HepG2 (cell line): ENCODE data around the gene GLRA3. TPM values are rescaled to one million over a fixed set of nuclear protein-coding genes. Genes with fewer than 3 reads are reported as not detected.

Experiments
- ATAC-seq: fragments of 200-7000 bp; cut with Tn5 transposase; 3 replicates; pipeline ENCODE4 v1.9.1; 2020; ENCODE audit warnings: mild to moderate bottlenecking, moderate library complexity
- BruUV-seq: library from RNA; stranded (reverse); fragments of 400-500 nt; replicated peaks from 2 replicates; lab custom pipeline; 2021; lab: Mats Ljungman, UMichigan
- CTCF ChIA-PET: fragments of 300-600 bp; formaldehyde crosslinking; extraction: SDS; loops from one replicate; lab custom pipeline; 2021; ENCODE audit warnings: low total read pairs, inconsistent platforms, low intra/inter-chr PET ratio; lab: Yijun Ruan, JAX
- POLR2A ChIA-PET: fragments of 350-600 bp; sonication (Branson Sonifier 250); formaldehyde crosslinking; loops from one replicate; lab custom pipeline; 2020; ENCODE audit warnings: antibody characterized with exemption, inconsistent platforms; lab: Yijun Ruan, JAX
- DNase-seq: peaks from one replicate; pipeline ENCODE4 v3.0.0-alpha.2; 2015; ENCODE audit warnings: low spot score
- FAIRE-seq: peaks from 3 replicates; lab custom pipeline; 2011; peaks lifted over from hg19 to GRCh38; lab: Jason Lieb, UNC
- H2AFZ ChIP-seq: one replicate; pipeline ENCODE4 v1.6.1; 2011; ENCODE audit warnings: low read length, inconsistent platforms
- H3K27ac ChIP-seq: fragments of 300-600 bp; 3 replicates; pipeline ENCODE4 v1.8.0; 2011; ENCODE audit warnings: mixed run types, mild to moderate bottlenecking, mixed read lengths, low read length, inconsistent platforms; ENCODE audit not compliant: insufficient read depth; ENCODE audit errors: extremely low read length
- H3K27me3 ChIP-seq, 2 experiments: fragments of 200-600 bp in 1 of 2; 2 replicates in 1 of 2; 3 replicates in 1 of 2; pipeline versions ENCODE4 v1.6.0 to v1.8.0; 2011; ENCODE audit warnings: low read length in 2 of 2, mild to moderate bottlenecking in 2 of 2, moderate library complexity in 2 of 2, inconsistent platforms in 1 of 2; ENCODE audit not compliant: insufficient read depth in 2 of 2, control insufficient read depth in 1 of 2
- H3K36me3 ChIP-seq, 2 experiments: fragments of 200-600 bp in 1 of 2; replicated peaks in 1 of 2; 2 replicates in 1 of 2; 3 replicates in 1 of 2; pipeline versions ENCODE4 v1.5.1 to v1.8.0; 2011; ENCODE audit warnings: low read length in 2 of 2, inconsistent platforms in 1 of 2; ENCODE audit not compliant: insufficient read depth in 2 of 2, control insufficient read depth in 1 of 2
- H3K4me1 ChIP-seq: 2 replicates; pipeline ENCODE4 v1.5.1; 2012; ENCODE audit warnings: low read length, inconsistent platforms; ENCODE audit not compliant: insufficient read depth
- H3K4me2 ChIP-seq: 2 replicates; pipeline ENCODE4 v1.6.0; 2011; ENCODE audit warnings: low read depth, low read length, inconsistent platforms
- H3K4me3 ChIP-seq, 3 experiments: fragments of 200-600 bp in 1 of 3; sonication (generic), shearing (Covaris generic) in 1 of 3; replicated peaks in 1 of 3; 2 replicates each; pipeline ENCODE4 v1.5.1; 2011 to 2016; ENCODE audit warnings: low read length in 3 of 3, inconsistent platforms in 2 of 3, low read depth in 2 of 3, mild to moderate bottlenecking in 2 of 3, control low read depth in 1 of 3, mixed read lengths in 1 of 3; ENCODE audit not compliant: insufficient read depth in 1 of 3
- H3K79me2 ChIP-seq: one replicate; pipeline ENCODE4 v1.6.1; 2011; ENCODE audit warnings: low read length, inconsistent platforms; ENCODE audit not compliant: insufficient read depth
- H3K9ac ChIP-seq: 2 replicates; pipeline ENCODE4 v1.6.0; 2011; ENCODE audit warnings: mild to moderate bottlenecking, low read depth, low read length, inconsistent platforms; ENCODE audit not compliant: insufficient read depth
- H3K9me3 ChIP-seq: 2 replicates; pipeline ENCODE4 v1.5.1; 2012; ENCODE audit warnings: mild to moderate bottlenecking, low read length
- H4K20me1 ChIP-seq: 2 replicates; pipeline ENCODE4 v1.6.0; 2011; ENCODE audit warnings: inconsistent platforms, mild to moderate bottlenecking, low read length, moderate library complexity; ENCODE audit not compliant: insufficient read depth
- CENPT ChIP-seq: sonication (generic); formaldehyde crosslinking; IDR thresholded peaks from 2 replicates; pipeline ENCODE4 v1.8.0; 2022; ENCODE audit warnings: low read depth, mild to moderate bottlenecking, moderate library complexity, missing genetic modification reagents
- HNF4A ChIP-seq: sonication (generic); formaldehyde crosslinking; IDR thresholded peaks from 2 replicates; pipeline ENCODE4 v1.4.0; 2020; ENCODE audit warnings: missing genetic modification reagents
- MAFK ChIP-seq, 2 experiments: IDR thresholded peaks in 1 of 2; conservative IDR thresholded peaks in 1 of 2; 2 replicates each; pipeline ENCODE4 v1.6.1; 2011; ENCODE audit warnings: improper control_type of control experiment in 2 of 2, low read length in 2 of 2
- NPAS2 ChIP-seq: sonication (generic); formaldehyde crosslinking; IDR thresholded peaks from 2 replicates; pipeline ENCODE4 v1.8.0; 2022; ENCODE audit warnings: mild to moderate bottlenecking, missing genetic modification reagents, borderline replicate concordance
- PAWR ChIP-seq: sonication (generic); formaldehyde crosslinking; IDR thresholded peaks from 2 replicates; pipeline ENCODE4 v1.4.0; 2020; ENCODE audit warnings: missing genetic modification reagents, mild to moderate bottlenecking, borderline replicate concordance
- POLR2AphosphoS5 ChIP-seq: IDR thresholded peaks from 2 replicates; pipeline ENCODE4 v1.6.1; 2012; ENCODE audit warnings: low read depth, low read length
- SRSF4 ChIP-seq: fragments of 200-400 bp; formaldehyde crosslinking; IDR thresholded peaks from one replicate; pipeline ENCODE4 v1.6.1; 2018; ENCODE audit warnings: mild to moderate bottlenecking, low read depth, low read length, moderate library complexity; ENCODE audit not compliant: poor library complexity, severe bottlenecking
- ZFAT ChIP-seq: sonication (generic); formaldehyde crosslinking; conservative IDR thresholded peaks from 2 replicates; pipeline ENCODE4 v1.8.1; 2023; ENCODE audit warnings: missing genetic modification reagents, inconsistent platforms
- ZNF605 ChIP-seq: sonication (generic); formaldehyde crosslinking; IDR thresholded peaks from 2 replicates; pipeline ENCODE4 v1.8.0; 2022; ENCODE audit warnings: mild to moderate bottlenecking, missing genetic modification reagents
- ZNF670 ChIP-seq: sonication (generic); formaldehyde crosslinking; IDR thresholded peaks from 2 replicates; pipeline ENCODE4 v1.8.0; 2022; ENCODE audit warnings: mild to moderate bottlenecking, missing genetic modification reagents, borderline replicate concordance
- ZNF781 ChIP-seq: sonication (generic); formaldehyde crosslinking; IDR thresholded peaks from 2 replicates; pipeline ENCODE4 v1.5.1; 2020; ENCODE audit warnings: borderline replicate concordance, mild to moderate bottlenecking, missing genetic modification reagents; ENCODE audit errors: not compliant biosample characterization
- ZNF839 ChIP-seq: sonication (generic); formaldehyde crosslinking; IDR thresholded peaks from 2 replicates; pipeline ENCODE4 v1.4.0; 2020; ENCODE audit warnings: missing genetic modification reagents, mild to moderate bottlenecking, borderline replicate concordance
- WGBS: methylation state at CpG from one replicate; pipeline ENCODE4 v1.1.6; 2017; ENCODE audit warnings: low lambda C conversion rate; 5-methylcytosine and 5-hydroxymethylcytosine counted together
- in situ Hi-C: cut with HindIII; loops from 2 replicates; pipeline ENCODE4 v1.10.0; 2017; ENCODE audit warnings: low pct_unique_long_range_greater_than_20kb; ENCODE audit not compliant: extremely low pct_ligation_motif_present
- intact Hi-C: fragments of 100-400 bp; cut with micrococcal nuclease; formaldehyde crosslinking; loops from one replicate; pipeline ENCODE4 v1.10.0; 2022; ENCODE audit not compliant: unreplicated experiment
- polyA plus RNA-seq, 8 experiments: library from polyadenylated mRNA; depleted of rRNA in 3 of 8; stranded (reverse) in 7 of 8; unstranded in 1 of 8; fragments of >200 nt; fragmentation: Illumina TruSeq in 4 of 8; extraction: Trizol in 4 of 8; gene quantifications; 2 replicates each; pipeline versions ENCODE4 v1.2.1 to v1.2.3, GENCODE V29; 2011 to 2016; ENCODE audit warnings: low read depth in 4 of 8, missing spikeins in 1 of 8, mixed read lengths in 1 of 8; ENCODE audit not compliant: insufficient read depth in 1 of 8
- total RNA-seq, 5 experiments: library from RNA; depleted of rRNA; stranded (reverse); fragments of >200 nt; fragmentation: Illumina TruSeq; extraction: Trizol; gene quantifications; 2 replicates each; pipeline ENCODE4 v1.2.3, GENCODE V29; 2016; ENCODE audit warnings: low read depth in 1 of 5
- TF ChIP-seq, protein P1 (sequence below): sonication (generic); formaldehyde crosslinking; IDR thresholded peaks from 2 replicates; pipeline ENCODE4 v1.5.0; 2020; ENCODE audit warnings: mild to moderate bottlenecking, missing genetic modification reagents
- TF ChIP-seq, protein P2 (sequence below): sonication (generic); formaldehyde crosslinking; IDR thresholded peaks from 2 replicates; pipeline ENCODE4 v1.4.0; 2020; ENCODE audit warnings: missing genetic modification reagents

The GLRA3 gene
- total and polyA plus RNA-seq, 2 of the 13 experiments (the other 11 are each of a cell fraction or from before 2014, with no cell fraction given): not detected

DNA sequence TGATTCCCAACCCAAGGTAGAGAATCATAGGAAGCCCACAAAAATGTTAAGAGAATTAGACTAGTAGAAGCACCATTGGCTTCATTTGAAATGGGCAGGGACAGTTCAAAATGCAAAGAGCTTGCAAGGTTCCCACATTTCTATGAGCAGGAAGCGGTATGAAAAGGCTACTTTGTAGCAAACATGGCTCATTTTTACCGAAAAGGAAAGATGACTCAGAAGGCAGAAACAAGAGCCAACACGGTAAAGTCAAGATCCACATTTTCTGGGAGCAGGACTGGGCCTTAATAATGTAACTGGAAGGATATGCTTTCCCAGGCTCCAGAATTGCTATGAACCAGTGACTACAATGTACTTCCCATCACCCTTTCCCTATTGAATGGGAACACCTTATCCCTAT lies 89.5 kb downstream of the GLRA3 start (continued):
- TF ChIP-seq, protein P1, sequence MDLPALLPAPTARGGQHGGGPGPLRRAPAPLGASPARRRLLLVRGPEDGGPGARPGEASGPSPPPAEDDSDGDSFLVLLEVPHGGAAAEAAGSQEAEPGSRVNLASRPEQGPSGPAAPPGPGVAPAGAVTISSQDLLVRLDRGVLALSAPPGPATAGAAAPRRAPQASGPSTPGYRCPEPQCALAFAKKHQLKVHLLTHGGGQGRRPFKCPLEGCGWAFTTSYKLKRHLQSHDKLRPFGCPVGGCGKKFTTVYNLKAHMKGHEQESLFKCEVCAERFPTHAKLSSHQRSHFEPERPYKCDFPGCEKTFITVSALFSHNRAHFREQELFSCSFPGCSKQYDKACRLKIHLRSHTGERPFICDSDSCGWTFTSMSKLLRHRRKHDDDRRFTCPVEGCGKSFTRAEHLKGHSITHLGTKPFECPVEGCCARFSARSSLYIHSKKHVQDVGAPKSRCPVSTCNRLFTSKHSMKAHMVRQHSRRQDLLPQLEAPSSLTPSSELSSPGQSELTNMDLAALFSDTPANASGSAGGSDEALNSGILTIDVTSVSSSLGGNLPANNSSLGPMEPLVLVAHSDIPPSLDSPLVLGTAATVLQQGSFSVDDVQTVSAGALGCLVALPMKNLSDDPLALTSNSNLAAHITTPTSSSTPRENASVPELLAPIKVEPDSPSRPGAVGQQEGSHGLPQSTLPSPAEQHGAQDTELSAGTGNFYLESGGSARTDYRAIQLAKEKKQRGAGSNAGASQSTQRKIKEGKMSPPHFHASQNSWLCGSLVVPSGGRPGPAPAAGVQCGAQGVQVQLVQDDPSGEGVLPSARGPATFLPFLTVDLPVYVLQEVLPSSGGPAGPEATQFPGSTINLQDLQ (CRISPR knock-in tag): no peak
- TF ChIP-seq CENPT: no peak
- no peak for TF ChIP-seq ZNF781 (CRISPR knock-in tag)
- TF ChIP-seq, protein P2, sequence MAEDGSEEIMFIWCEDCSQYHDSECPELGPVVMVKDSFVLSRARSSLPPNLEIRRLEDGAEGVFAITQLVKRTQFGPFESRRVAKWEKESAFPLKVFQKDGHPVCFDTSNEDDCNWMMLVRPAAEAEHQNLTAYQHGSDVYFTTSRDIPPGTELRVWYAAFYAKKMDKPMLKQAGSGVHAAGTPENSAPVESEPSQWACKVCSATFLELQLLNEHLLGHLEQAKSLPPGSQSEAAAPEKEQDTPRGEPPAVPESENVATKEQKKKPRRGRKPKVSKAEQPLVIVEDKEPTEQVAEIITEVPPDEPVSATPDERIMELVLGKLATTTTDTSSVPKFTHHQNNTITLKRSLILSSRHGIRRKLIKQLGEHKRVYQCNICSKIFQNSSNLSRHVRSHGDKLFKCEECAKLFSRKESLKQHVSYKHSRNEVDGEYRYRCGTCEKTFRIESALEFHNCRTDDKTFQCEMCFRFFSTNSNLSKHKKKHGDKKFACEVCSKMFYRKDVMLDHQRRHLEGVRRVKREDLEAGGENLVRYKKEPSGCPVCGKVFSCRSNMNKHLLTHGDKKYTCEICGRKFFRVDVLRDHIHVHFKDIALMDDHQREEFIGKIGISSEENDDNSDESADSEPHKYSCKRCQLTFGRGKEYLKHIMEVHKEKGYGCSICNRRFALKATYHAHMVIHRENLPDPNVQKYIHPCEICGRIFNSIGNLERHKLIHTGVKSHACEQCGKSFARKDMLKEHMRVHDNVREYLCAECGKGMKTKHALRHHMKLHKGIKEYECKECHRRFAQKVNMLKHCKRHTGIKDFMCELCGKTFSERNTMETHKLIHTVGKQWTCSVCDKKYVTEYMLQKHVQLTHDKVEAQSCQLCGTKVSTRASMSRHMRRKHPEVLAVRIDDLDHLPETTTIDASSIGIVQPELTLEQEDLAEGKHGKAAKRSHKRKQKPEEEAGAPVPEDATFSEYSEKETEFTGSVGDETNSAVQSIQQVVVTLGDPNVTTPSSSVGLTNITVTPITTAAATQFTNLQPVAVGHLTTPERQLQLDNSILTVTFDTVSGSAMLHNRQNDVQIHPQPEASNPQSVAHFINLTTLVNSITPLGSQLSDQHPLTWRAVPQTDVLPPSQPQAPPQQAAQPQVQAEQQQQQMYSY (CRISPR knock-in tag): no peak
- TF ChIP-seq PAWR (CRISPR knock-in tag): no peak
- no peak for TF ChIP-seq HNF4A (CRISPR knock-in tag)

DNA sequence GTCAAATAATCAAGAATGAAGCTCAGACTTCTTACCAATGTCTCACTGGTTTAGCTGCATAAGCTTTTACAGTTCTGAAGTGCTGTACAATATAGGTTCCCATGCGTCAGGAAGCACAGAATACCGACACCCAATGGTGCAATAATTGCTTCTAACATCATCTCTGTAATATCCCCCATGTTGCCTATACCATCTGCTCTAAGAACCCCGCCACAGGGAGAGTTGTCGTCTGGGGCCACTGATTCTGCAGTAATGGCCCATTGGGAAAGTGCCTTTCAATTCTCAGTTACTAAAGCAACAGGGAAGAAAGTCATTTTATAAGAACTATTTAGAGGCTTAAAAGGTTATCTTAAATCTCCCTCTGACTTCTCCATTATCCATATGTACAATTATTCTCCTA lies 94.9 kb downstream of the GLRA3 start:
- Histone ChIP-seq H3K4me1 (no peaks in the 10 kb centered on the region), H3K4me2 (no peak overlapping the region), H3K9me3 (no peaks in the 10 kb centered on the region), H3K9ac (no peak overlapping the region), H4K20me1 (no peaks in the 10 kb centered on the region), H3K79me2 (no peaks in the 10 kb centered on the region), H2AFZ (no peak overlapping the region), H3K36me3 (no peaks in the 10 kb centered on the region), H3K27me3 (no peaks in the 10 kb centered on the region), H3K4me3 (no peak overlapping the region), H3K27ac (no peak overlapping the region)
- no TSS peak for BruUV-seq
- POLR2A ChIA-PET: no interaction called here
- CTCF ChIA-PET: no interaction called here
- intact Hi-C loops (no loop called here), in situ Hi-C loops (no loop called here)
- no peak for FAIRE-seq
- no peak for DNase-seq
- ATAC-seq: no peak
- WGBS: 0% methylated on average over 4 of the region's 4 CpGs
- TF ChIP-seq POLR2AphosphoS5 (no peak), SRSF4 (no peak), ZNF605 (CRISPR knock-in tag) (no peak), NPAS2 (CRISPR knock-in tag) (no peak), ZNF670 (no peak), ZNF839 (no peak), MAFK (conservative IDR thresholded peaks at IDR 0.05 in 1 of 2, IDR thresholded peaks at IDR 0.05 in 1 of 2; ENCODE audit: low read length in 2 of 2) (no peak), ZFAT (no peak)
